Hepatocyte (in vitro differentiated cells): ENCODE data around the gene SNTG2. TPM values are rescaled to one million over a fixed set of nuclear protein-coding genes. Genes with fewer than 3 reads are reported as not detected.

Source experiments
- DNase-seq: peaks from one replicate; pipeline ENCODE4 v3.0.0-alpha.2; 2016; ENCODE audit warnings: low spot score
- H2AFZ ChIP-seq: fragments of 200-600 bp; sonication (generic); 2 replicates; pipeline ENCODE4 v1.6.0; 2016; ENCODE audit warnings: antibody characterized with exemption, mild to moderate bottlenecking
- H3K27ac ChIP-seq: fragments of 200-600 bp; sonication (generic); 2 replicates; pipeline ENCODE4 v1.5.1; 2016; ENCODE audit warnings: mild to moderate bottlenecking
- H3K27me3 ChIP-seq: fragments of 200-600 bp; sonication (generic); 2 replicates; pipeline ENCODE4 v1.6.1; 2016
- H3K36me3 ChIP-seq: fragments of 200-600 bp; sonication (generic); replicated peaks from 2 replicates; pipeline ENCODE4 v1.5.1; 2016; ENCODE audit warnings: low read depth; ENCODE audit not compliant: insufficient read depth
- H3K4me1 ChIP-seq: fragments of 200-600 bp; sonication (generic); 2 replicates; pipeline ENCODE4 v1.5.1; 2016; ENCODE audit warnings: mild to moderate bottlenecking, moderate library complexity; ENCODE audit not compliant: insufficient read depth
- H3K4me2 ChIP-seq: fragments of 200-600 bp; sonication (generic); 2 replicates; pipeline ENCODE4 v1.6.0; 2016
- H3K4me3 ChIP-seq: fragments of 200-600 bp; sonication (generic); 2 replicates; pipeline ENCODE4 v1.5.1; 2016; ENCODE audit warnings: mild to moderate bottlenecking
- H3K79me2 ChIP-seq: fragments of 200-600 bp; sonication (generic); 2 replicates; pipeline ENCODE4 v1.6.0; 2017; ENCODE audit warnings: mild to moderate bottlenecking
- H3K9me2 ChIP-seq: fragments of 200-600 bp; sonication (generic); replicated peaks from 2 replicates; pipeline ENCODE4 v1.6.0; 2017; ENCODE audit warnings: mild to moderate bottlenecking; ENCODE audit not compliant: insufficient read depth
- H3K9me3 ChIP-seq: fragments of 200-600 bp; sonication (generic); 2 replicates; pipeline ENCODE4 v1.5.1; 2016; ENCODE audit warnings: low read depth, mild to moderate bottlenecking
- H4K20me1 ChIP-seq: fragments of 200-600 bp; sonication (generic); 2 replicates; pipeline ENCODE4 v1.6.0; 2016; ENCODE audit warnings: mild to moderate bottlenecking; ENCODE audit not compliant: insufficient read depth, poor library complexity, severe bottlenecking
- EZH2 ChIP-seq: fragments of 200-600 bp; sonication (generic); IDR thresholded peaks from 2 replicates; pipeline ENCODE4 v1.6.1; 2016; ENCODE audit warnings: antibody characterized with exemption, mild to moderate bottlenecking, borderline replicate concordance
- EZH2phosphoT487 ChIP-seq: fragments of 200-600 bp; sonication (generic); IDR thresholded peaks from one replicate; pipeline ENCODE4 v1.6.1; 2018; ENCODE audit warnings: antibody characterized with exemption, mild to moderate bottlenecking, low read depth, moderate library complexity; ENCODE audit not compliant: unreplicated experiment, severe bottlenecking
- WGBS: methylation state at CpG from one replicate; pipeline ENCODE4 v1.1.6; 2016; ENCODE audit warnings: low lambda C conversion rate; ENCODE audit errors: missing lambda C conversion rate; 5-methylcytosine and 5-hydroxymethylcytosine counted together
- polyA plus RNA-seq: library from polyadenylated mRNA; unstranded; fragments of >200 nt; fragmentation: Nextera tagmentation; extraction: Ambion mirVana; gene quantifications from 2 replicates; pipeline ENCODE4 v1.2.1, GENCODE V29; 2016
- total RNA-seq: library from RNA; depleted of rRNA; stranded (reverse); fragments of >200 nt; gene quantifications from 2 replicates; pipeline ENCODE4 v1.2.3, GENCODE V29; 2014
- TF ChIP-seq, protein P1 (sequence below): fragments of 200-600 bp; sonication (generic); IDR thresholded peaks from 2 replicates; pipeline ENCODE4 v1.5.1; 2016; ENCODE audit warnings: antibody characterized with exemption, mild to moderate bottlenecking; ENCODE audit not compliant: poor library complexity

The SNTG2 gene
- total and polyA plus RNA-seq, 2 experiments from 2014 or later, result not detected

DNA sequence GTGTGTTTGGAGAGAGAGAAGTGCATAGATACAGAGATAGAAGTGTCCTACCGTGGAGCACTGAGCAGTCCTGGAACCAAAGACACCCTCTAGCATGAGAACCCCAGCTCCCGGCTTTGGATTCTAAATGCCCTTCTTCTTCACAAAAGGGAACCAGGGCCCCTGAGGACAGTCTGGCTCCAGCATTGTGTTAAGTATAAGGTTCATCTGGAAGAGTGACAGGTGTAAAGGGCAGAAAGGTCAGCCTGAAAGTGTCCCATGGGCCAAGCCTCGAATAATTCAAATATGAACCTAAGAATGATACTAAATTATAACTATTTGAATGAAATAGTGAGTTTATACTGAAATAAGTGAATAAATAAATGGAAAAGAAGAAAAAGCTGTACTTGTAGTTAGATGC lies 109.7 kb downstream of the SNTG2 start:
- 87% methylated on average over 3 of the region's 3 CpGs for WGBS
- Histone ChIP-seq H3K36me3 (no peaks in the 10 kb centered on the region), H2AFZ (no peak overlapping the region), H3K9me2 (no peaks in the 10 kb centered on the region), H3K27ac (no peak overlapping the region), H3K4me2 (no peak overlapping the region), H4K20me1 (no peaks in the 10 kb centered on the region), H3K27me3 (peaks cover 4% of the 10 kb centered on the region), H3K4me1 (no peaks in the 10 kb centered on the region), H3K9me3 (no peaks in the 10 kb centered on the region), H3K4me3 (no peak overlapping the region), H3K79me2 (no peaks in the 10 kb centered on the region)
- TF ChIP-seq EZH2phosphoT487 (no peak), EZH2 (no peak)
- TF ChIP-seq, protein P1, sequence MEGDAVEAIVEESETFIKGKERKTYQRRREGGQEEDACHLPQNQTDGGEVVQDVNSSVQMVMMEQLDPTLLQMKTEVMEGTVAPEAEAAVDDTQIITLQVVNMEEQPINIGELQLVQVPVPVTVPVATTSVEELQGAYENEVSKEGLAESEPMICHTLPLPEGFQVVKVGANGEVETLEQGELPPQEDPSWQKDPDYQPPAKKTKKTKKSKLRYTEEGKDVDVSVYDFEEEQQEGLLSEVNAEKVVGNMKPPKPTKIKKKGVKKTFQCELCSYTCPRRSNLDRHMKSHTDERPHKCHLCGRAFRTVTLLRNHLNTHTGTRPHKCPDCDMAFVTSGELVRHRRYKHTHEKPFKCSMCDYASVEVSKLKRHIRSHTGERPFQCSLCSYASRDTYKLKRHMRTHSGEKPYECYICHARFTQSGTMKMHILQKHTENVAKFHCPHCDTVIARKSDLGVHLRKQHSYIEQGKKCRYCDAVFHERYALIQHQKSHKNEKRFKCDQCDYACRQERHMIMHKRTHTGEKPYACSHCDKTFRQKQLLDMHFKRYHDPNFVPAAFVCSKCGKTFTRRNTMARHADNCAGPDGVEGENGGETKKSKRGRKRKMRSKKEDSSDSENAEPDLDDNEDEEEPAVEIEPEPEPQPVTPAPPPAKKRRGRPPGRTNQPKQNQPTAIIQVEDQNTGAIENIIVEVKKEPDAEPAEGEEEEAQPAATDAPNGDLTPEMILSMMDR, result no peak
- DNase-seq, result no peak

DNA sequence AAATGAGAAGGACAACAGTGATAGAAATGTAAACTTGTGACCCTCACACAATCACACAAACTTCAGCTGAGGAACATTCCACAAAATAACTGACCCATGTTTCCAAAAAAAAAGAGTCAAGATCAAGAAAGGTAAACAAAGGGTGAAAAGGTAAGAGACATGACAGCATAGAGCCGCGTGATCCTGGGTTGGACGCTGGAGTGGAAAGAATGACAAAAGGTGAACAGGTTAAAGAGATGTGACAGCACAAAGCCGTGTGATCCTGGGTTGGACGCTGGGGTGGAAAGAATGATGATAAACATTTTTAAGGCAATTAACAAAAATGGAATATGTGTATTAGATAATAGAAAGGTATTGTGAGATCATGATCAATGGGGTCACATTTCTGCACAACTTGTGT lies 110.3 kb downstream of the SNTG2 start:
- TF ChIP-seq EZH2 (no peak), EZH2phosphoT487 (no peak)
- TF ChIP-seq, protein P1, result no peak
- Histone ChIP-seq H3K36me3 (no peaks in the 10 kb centered on the region), H3K27ac (no peak overlapping the region), H3K4me2 (no peak overlapping the region), H3K9me3 (no peaks in the 10 kb centered on the region), H4K20me1 (no peaks in the 10 kb centered on the region), H3K79me2 (no peaks in the 10 kb centered on the region), H3K4me1 (no peaks in the 10 kb centered on the region), H3K9me2 (no peaks in the 10 kb centered on the region), H3K4me3 (no peak overlapping the region), H2AFZ (no peak overlapping the region), H3K27me3 (peaks cover 4% of the 10 kb centered on the region)
- 77% methylated on average over 5 of the region's 5 CpGs for WGBS
- no peak for DNase-seq

DNA sequence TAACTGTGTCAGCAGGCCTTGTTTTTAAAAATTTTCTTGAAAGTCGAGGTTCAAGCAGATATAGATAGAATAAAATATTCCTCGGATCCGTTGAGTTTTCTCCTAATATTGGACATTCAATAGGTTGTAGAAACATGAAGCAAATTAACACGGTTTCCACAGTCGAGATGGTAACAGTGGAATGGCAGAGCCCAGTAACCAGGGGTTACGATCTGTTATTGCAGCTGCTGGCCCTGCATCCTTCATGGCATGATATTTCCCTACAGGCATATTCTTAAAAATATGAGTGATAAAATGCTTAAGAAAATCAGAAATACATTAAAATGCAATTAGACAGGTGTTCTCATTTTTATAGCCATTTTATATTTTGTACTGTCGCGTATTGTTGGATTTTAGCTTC lies 117.6 kb downstream of the SNTG2 start:
- Histone ChIP-seq H3K9me3 (no peaks in the 10 kb centered on the region), H3K4me3 (no peak overlapping the region), H3K79me2 (no peaks in the 10 kb centered on the region), H2AFZ (no peak overlapping the region), H3K36me3 (no peaks in the 10 kb centered on the region), H3K27ac (no peak overlapping the region), H3K4me2 (no peak overlapping the region), H4K20me1 (no peaks in the 10 kb centered on the region), H3K4me1 (no peaks in the 10 kb centered on the region), H3K27me3 (no peaks in the 10 kb centered on the region), H3K9me2 (no peaks in the 10 kb centered on the region)
- no peak for DNase-seq
- TF ChIP-seq EZH2 (no peak), EZH2phosphoT487 (no peak)
- TF ChIP-seq, protein P1, result no peak
- WGBS, result 93% methylated on average over 8 of the region's 8 CpGs

DNA sequence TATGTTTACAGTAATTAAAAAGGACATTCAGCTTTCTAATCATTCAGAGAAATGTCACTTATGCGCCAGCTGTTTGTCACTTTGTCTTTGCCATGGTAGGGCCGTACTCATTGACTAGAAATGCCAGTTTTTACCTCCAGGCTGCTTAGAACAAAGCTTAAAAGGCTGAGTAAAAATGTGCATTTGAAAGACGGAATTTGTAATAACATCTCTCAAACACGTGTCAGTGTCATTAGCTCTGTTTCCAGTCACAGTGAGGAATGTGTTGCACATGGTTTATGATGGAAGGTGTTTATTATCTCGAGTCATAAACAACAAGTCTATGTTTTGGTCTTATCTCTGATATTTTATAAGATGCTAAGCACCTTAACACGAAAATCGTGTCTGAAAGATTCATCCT lies 118.2 kb downstream of the SNTG2 start:
- 51% methylated on average over 7 of the region's 7 CpGs for WGBS
- Histone ChIP-seq H3K9me2 (no peaks in the 10 kb centered on the region), H3K4me3 (no peak overlapping the region), H3K27me3 (no peaks in the 10 kb centered on the region), H3K27ac (no peak overlapping the region), H3K9me3 (no peaks in the 10 kb centered on the region), H4K20me1 (no peaks in the 10 kb centered on the region), H3K4me2 (no peak overlapping the region), H3K4me1 (no peaks in the 10 kb centered on the region), H2AFZ (no peak overlapping the region), H3K79me2 (no peaks in the 10 kb centered on the region), H3K36me3 (no peaks in the 10 kb centered on the region)
- TF ChIP-seq EZH2 (no peak), EZH2phosphoT487 (no peak)
- TF ChIP-seq, protein P1, result no peak
- no peak for DNase-seq
